Measurements from ENCODE around the gene PHGDH.

Gene PHGDH

DNA sequence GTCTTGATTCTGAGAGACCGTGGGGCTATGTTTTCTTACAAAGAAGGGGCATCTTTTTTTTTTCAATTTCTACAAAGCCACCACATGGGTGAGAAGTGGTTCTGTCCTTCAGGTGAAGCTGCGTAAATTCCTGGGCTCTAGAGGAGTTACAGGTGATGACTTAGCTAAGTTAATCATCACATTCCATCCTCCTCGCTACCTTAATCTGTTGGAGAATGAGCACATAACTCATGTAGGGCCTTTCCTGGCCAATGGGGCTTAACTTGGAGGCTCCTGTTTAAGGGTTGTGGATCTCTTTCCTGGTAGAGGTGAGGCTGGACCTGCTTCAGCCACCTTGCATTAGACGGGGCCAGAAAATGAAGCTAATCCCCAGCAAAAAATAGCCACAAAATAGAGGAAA is 79.6 kb downstream of the PHGDH start:
- DNase-seq (ENCODE audit: insufficient read length, low spot score) (no peak), FAIRE-seq (no peak)
- no peak for TF ChIP-seq PAX5 (IDR thresholded peaks at IDR 0.05; ENCODE audit: insufficient read depth, low read length, severe bottlenecking)
